Measurements from ENCODE around the gene ZNF835. TPM values are rescaled to one million over a fixed set of nuclear protein-coding genes. Genes with fewer than 3 reads are reported as not detected.

The ZNF835 gene
- total and polyA plus RNA-seq, 2 of the 13 experiments (the other 11 are each of a cell fraction or from before 2014, with no cell fraction given), result not detected

- TF ChIP-seq LBX2 (CRISPR knock-in tag; IDR thresholded peaks at IDR 0.05; ENCODE audit: borderline replicate concordance) (peak; percentile 99; the same call in 1 of the 2 replicates), ZKSCAN8 (CRISPR knock-in tag; IDR thresholded peaks at IDR 0.05; ENCODE audit: borderline replicate concordance) (peak; percentile 96), ZNF451 (CRISPR knock-in tag; IDR thresholded peaks at IDR 0.05) (peak; percentile 100), MBD4 (IDR thresholded peaks at IDR 0.05; ENCODE audit: borderline replicate concordance, low read length) (no peak), AHDC1 (CRISPR knock-in tag; IDR thresholded peaks at IDR 0.05; ENCODE audit: borderline replicate concordance) (peak; percentile 92), NONO (IDR thresholded peaks at IDR 0.05) (no peak), NONO (CRISPR knock-in tag; conservative IDR thresholded peaks at IDR 0.05) (peak; percentile 45; the same call in 1 of the 2 replicates), ZNF564 (CRISPR knock-in tag; IDR thresholded peaks at IDR 0.05) (peak; percentile 99), ZMAT3 (CRISPR knock-in tag; conservative IDR thresholded peaks at IDR 0.05) (peak; percentile 100), TBX2 (CRISPR knock-in tag; IDR thresholded peaks at IDR 0.05; ENCODE audit: borderline replicate concordance) (peak; percentile 98), HMG20B (CRISPR knock-in tag; conservative IDR thresholded peaks at IDR 0.05) (peak; percentile 98), TRIM22 (IDR thresholded peaks at IDR 0.05) (no peak), E2F1 (CRISPR knock-in tag; IDR thresholded peaks at IDR 0.05) (peak; percentile 95), POGZ (CRISPR knock-in tag; IDR thresholded peaks at IDR 0.05) (peak; percentile 34; the same call in 1 of the 2 replicates), ISX (CRISPR knock-in tag; conservative IDR thresholded peaks at IDR 0.05) (peak; percentile 100), PAXIP1 (CRISPR knock-in tag; conservative IDR thresholded peaks at IDR 0.05) (no peak; the same call in 1 of the 2 replicates), HMG20A (CRISPR knock-in tag; IDR thresholded peaks at IDR 0.05; ENCODE audit: borderline replicate concordance) (peak; percentile 76; the same call in 1 of the 2 replicates)
These were observed 33.5 kb downstream of the ZNF835 start (continued) for GRCh38 chr19:56637976-56638555.
